ENCODE measurements around the gene MON1B.

The MON1B gene

DNA sequence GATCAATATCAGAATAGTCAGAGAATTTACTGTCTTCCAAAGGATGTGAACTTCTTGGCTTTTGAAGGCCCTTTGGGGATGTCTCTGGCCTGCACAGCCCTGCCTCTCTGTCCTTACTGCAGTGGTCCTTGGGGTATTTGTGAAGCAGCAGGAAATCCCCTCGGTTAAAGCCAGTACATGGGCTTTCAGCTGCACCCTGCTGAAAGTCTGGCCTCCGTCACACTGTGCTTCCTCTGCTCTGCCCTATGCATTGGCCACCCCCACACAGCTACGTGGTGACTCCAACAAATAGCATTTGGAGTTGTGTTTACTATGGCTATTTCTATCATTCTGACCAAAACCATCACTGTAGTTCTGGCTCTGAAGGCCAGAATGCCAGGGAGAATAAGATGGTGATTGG is 29.4 kb downstream of the MON1B start:
- TF ChIP-seq SIN3A (IDR thresholded peaks at IDR 0.05; ENCODE audit: borderline replicate concordance, insufficient read depth, low read length): no peak
- TF ChIP-seq, protein P1, sequence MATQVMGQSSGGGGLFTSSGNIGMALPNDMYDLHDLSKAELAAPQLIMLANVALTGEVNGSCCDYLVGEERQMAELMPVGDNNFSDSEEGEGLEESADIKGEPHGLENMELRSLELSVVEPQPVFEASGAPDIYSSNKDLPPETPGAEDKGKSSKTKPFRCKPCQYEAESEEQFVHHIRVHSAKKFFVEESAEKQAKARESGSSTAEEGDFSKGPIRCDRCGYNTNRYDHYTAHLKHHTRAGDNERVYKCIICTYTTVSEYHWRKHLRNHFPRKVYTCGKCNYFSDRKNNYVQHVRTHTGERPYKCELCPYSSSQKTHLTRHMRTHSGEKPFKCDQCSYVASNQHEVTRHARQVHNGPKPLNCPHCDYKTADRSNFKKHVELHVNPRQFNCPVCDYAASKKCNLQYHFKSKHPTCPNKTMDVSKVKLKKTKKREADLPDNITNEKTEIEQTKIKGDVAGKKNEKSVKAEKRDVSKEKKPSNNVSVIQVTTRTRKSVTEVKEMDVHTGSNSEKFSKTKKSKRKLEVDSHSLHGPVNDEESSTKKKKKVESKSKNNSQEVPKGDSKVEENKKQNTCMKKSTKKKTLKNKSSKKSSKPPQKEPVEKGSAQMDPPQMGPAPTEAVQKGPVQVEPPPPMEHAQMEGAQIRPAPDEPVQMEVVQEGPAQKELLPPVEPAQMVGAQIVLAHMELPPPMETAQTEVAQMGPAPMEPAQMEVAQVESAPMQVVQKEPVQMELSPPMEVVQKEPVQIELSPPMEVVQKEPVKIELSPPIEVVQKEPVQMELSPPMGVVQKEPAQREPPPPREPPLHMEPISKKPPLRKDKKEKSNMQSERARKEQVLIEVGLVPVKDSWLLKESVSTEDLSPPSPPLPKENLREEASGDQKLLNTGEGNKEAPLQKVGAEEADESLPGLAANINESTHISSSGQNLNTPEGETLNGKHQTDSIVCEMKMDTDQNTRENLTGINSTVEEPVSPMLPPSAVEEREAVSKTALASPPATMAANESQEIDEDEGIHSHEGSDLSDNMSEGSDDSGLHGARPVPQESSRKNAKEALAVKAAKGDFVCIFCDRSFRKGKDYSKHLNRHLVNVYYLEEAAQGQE (IDR thresholded peaks at IDR 0.05; ENCODE audit: insufficient read depth in 1 of 2, low read depth in 2 of 2, low read length in 2 of 2): no peak
- TF ChIP-seq FOXP2 (optimal IDR thresholded peaks at IDR 0.05; ENCODE audit: borderline replicate concordance, extremely low read depth, extremely low read length, insufficient read depth): no peak
- no peak for TF ChIP-seq TAF1 (IDR thresholded peaks at IDR 0.05; ENCODE audit: borderline replicate concordance, insufficient read depth, low read length)
- TF ChIP-seq POLR2AphosphoS5 (IDR thresholded peaks at IDR 0.05; ENCODE audit: low read depth, low read length): no peak

DNA sequence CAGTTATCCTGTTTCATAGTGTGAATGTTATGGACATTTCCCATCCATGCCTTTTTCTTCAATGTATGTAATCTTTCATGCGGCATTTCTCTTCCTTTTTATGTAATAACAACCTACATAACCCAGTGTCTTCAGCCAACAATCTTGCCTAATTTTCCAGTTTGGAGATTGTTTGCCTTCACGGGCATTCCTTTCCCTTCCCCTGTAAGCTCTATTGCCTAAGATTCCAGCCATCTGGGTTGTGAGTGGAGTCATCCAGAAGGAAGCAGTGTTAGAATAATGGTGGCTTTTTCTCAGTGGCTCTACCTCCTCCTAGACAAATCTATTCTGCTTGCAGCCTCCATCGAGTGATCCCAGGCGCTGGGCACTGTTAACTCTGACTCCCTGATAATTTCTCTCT is 30.5 kb downstream of the MON1B start:
- no peak for TF ChIP-seq TAF1 (IDR thresholded peaks at IDR 0.05; ENCODE audit: borderline replicate concordance, insufficient read depth, low read length)
- TF ChIP-seq, protein P1 (IDR thresholded peaks at IDR 0.05; ENCODE audit: insufficient read depth in 1 of 2, low read depth in 2 of 2, low read length in 2 of 2): no peak
- TF ChIP-seq FOXP2 (optimal IDR thresholded peaks at IDR 0.05; ENCODE audit: borderline replicate concordance, extremely low read depth, extremely low read length, insufficient read depth): no peak
- TF ChIP-seq POLR2AphosphoS5 (IDR thresholded peaks at IDR 0.05; ENCODE audit: low read depth, low read length): no peak
- TF ChIP-seq SIN3A (IDR thresholded peaks at IDR 0.05; ENCODE audit: borderline replicate concordance, insufficient read depth, low read length): no peak

DNA sequence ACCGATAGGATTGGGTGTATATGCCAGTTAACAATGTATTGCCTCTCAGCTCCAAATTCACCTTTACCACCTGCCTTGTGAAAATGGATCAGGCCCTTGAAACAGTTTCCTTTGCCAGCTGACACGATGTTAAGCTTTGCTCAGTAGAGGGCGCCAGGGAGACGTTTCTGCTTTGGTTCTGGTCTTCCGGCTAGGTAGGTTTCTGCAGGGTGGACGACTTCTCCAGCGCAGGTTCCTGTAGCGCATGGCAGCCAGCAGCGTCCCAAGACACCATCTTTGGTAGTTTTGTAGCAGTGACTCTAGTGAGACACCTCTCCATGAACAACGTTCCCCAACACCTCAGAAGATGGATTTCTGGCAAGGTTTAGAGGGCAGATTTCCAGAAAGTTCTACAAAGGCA is 32.2 kb downstream of the MON1B start:
- TF ChIP-seq, protein P1 (IDR thresholded peaks at IDR 0.05; ENCODE audit: insufficient read depth in 1 of 2, low read depth in 2 of 2, low read length in 2 of 2): no peak
- TF ChIP-seq POLR2AphosphoS5 (IDR thresholded peaks at IDR 0.05; ENCODE audit: low read depth, low read length) (no peak), TAF1 (IDR thresholded peaks at IDR 0.05; ENCODE audit: borderline replicate concordance, insufficient read depth, low read length) (no peak), FOXP2 (optimal IDR thresholded peaks at IDR 0.05; ENCODE audit: borderline replicate concordance, extremely low read depth, extremely low read length, insufficient read depth) (no peak), SIN3A (IDR thresholded peaks at IDR 0.05; ENCODE audit: borderline replicate concordance, insufficient read depth, low read length) (no peak)

DNA sequence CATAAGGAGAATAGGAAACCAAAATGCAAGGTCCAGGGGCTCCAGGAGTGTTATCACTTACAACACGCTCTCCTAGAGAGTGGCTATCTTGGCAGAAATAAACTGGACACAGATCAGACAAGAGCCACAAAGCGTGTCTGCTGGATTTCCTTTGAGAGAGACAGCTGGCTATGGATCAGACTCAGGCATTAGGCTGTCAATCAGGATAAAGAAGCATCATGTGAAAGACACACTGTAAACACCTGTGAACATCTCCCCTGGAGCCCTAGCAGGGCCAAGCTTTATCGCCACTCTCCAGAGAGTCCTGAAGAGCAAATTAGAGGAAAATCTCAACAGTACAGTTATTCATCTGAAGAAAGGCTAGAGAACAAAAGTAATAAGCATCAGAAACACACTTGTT is 34.2 kb downstream of the MON1B start:
- TF ChIP-seq, protein P1 (IDR thresholded peaks at IDR 0.05; ENCODE audit: insufficient read depth in 1 of 2, low read depth in 2 of 2, low read length in 2 of 2): no peak
- TF ChIP-seq TAF1 (IDR thresholded peaks at IDR 0.05; ENCODE audit: borderline replicate concordance, insufficient read depth, low read length) (no peak), FOXP2 (optimal IDR thresholded peaks at IDR 0.05; ENCODE audit: borderline replicate concordance, extremely low read depth, extremely low read length, insufficient read depth) (no peak)

DNA sequence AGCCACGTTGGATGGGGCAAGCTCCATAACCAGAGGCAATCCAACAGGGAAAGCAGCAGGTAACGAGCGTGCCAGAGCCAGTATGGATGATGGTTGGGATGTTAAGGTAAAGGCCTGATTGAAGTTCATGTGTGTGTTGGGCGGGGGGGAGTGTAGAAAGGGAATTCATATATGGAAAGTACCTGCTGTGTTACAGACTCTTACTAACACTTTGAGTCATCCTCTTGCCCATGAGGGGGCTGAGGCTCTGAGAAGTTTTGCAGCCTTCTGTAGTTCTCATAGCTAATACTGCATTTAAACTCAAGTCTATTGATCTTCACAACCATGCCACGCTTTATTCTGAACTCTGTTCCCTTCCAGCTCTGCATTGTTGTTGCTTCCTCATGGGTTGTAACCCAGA is 36.8 kb downstream of the MON1B start:
- no peak for TF ChIP-seq SIN3A (IDR thresholded peaks at IDR 0.05; ENCODE audit: borderline replicate concordance, insufficient read depth, low read length)
- TF ChIP-seq, protein P1 (IDR thresholded peaks at IDR 0.05; ENCODE audit: insufficient read depth in 1 of 2, low read depth in 2 of 2, low read length in 2 of 2): peak in 1 of 2 experiments; percentile 74; a peak in 1 of 4 replicates
